HG02938 (cell line): ENCODE data around the gene MAT1A.
"Not testable (repeated sequence)": the region's sequence is repeated elsewhere in the genome, so short reads cannot be mapped to it uniquely, and the experiment has no call there.

Experiments used
- ATAC-seq: cut with Tn5 transposase; IDR thresholded peaks from one replicate; pipeline ENCODE4 v1.9.1; 2021; ENCODE audit warnings: mild to moderate bottlenecking, moderate library complexity; ENCODE audit not compliant: unreplicated experiment

MAT1A gene

DNA sequence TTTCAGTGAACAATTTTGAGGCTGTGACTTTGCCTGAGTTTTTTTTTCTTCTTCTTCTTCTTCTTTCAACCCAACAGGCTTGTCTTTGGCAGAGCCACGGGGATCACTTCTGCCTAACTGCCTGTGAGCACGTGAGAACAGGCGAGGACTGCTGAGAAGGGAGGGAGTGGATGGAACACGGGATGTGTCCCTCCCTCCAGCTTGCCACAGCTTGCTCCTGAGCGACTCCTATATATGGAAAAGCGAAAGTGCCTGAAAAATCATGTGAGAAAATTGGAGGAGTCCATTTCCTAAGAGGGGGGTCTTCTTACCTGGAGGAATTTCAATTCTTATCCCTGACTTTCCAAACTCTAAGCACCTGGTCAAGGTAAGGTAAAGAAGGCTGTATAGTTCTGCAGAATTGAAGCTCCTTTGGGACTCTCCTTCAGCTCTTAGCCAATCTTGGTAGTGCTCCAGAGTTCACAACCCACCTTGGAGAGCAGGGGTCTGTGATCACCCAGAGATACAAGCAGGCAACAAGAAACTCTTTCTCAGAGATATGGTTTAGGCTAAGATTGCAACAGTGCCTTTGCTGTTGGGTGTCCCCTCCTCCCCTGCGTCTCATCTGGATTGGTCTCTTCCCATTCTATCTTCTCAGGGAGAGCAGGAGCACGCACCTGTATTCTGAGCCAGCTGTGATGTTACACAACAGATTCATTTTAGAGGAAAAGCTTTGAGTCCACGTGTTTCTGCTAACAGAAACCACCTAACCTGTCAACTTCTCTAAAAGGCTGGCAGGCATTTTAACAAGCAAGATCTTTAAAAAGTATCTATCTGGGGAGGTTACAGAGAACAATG lies at the start of gene MAT1A:
Gene MAT1A, minus strand, starts transcription at position 208 of the 837 bp plus-strand sequence. CDS start 235 bp downstream, outside the sequence.
- ATAC-seq: no peak

DNA sequence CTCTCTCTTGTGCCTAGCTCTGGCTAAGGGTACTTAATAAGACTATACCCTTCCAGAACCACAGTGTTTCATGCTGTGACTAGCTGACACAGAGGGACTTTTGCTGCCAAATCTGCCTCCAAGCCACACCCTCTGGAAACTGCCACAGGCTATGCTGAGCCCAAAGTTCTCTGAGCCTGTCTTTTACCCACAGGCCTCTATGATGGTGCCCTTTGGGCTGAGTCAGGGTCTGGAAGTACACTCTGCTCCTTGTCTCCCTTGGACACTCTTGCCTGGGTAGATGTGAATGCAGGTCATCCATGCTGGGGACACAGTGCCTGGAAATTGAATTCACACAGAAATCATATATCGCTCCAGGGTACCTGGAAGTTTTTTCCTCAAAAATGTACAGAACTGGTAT lies 44.5 kb upstream of the MAT1A start:
- no peak for ATAC-seq

DNA sequence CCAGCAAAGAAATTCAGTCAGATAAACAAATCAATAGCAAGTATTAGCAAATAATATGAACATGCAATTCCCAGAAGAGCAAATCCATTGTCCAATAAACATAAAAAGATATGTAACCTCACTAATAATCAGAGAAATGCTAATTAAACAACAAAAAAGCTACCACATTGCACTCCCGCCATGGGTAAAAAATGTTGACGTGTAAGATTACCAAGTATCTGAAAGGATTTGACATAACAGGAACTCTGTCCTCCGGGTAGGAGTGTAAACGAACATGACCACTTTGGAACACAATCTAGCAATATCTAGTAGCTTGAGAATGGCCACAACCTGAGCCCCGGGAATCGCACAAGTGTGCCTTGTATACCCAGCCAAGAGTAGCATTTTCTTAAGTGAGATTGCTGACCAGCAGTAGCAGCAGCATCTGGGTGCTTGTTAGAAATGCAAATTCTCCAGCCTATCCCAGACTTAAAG lies 35.5 kb upstream of the MAT1A start:
- no peak for ATAC-seq

DNA sequence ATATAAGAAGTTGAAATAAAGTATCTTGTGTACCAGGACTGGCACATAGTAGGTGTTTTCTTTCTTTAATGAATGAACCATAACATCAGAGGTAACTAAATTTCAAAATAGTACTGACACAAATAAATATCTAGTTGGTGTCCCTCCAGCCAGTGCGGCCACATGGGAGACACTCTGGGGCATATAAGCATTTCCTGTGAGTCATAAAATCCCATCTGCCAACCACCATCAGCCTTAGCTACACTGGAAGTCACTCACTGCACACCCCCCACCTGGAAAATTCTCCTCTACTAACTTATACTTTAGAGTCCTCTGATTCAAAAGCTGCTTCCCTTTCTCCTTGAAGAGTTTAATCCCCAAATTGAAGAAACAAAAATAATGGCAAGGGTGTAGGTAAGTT lies 34.6 kb upstream of the MAT1A start:
- ATAC-seq: no peak

DNA sequence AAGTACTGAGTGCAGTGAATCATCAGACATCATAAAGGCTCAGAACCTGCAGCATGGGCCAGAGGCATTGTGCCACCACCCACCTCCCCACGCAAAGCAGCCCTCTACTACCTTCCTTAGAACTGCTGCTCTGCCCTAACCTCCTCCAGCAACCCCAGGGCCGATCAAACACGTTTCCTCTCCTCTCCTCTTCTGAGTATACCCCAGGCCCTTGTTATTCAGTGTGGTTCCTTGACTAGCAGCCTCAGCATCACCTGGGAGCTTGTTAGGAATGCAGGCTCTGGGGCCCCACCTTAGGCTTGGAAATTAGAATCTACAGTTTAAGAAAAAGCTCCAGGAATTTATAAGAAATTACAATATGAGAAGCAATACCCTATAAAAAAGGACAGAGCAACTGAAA lies 33.9 kb upstream of the MAT1A start:
- ATAC-seq: no peak

DNA sequence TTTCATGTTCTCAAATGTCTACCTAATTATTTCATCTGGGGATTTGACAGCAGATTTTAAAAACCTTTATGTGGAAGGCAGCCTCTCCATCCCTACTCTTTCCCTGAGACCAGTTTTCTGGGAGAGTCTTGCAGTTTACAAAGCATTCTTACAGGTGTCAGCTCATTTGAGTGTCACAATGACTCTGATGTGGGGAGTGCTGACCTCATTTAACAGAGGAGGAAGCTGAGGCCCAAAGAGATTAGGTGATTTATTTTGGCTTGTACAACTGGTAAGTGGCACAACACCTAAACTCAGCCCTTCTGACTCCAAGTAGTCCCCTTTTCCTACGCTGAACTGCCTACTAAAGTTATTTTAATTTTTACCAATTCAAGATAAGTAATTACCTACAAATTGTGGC lies 33.3 kb upstream of the MAT1A start:
- ATAC-seq: no peak

DNA sequence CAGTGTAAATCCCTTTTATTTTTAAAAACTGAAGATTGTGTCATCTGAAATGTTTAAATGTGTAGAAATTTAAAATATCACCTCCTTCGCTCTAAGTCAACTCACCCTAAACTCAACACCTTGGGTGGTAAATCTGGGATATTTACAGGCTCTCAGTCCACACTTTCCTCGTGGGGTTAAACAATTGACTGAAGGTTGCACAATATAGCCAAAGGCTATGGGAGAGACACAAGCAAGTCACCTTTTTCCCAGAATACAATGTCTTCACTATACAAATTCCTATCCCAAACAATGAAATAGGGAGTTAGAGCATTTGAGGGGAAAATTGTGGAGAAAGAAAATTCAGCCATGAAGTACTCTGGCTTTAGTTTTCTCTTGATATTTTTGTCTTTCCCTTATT lies 32.7 kb upstream of the MAT1A start:
- ATAC-seq: no peak

DNA sequence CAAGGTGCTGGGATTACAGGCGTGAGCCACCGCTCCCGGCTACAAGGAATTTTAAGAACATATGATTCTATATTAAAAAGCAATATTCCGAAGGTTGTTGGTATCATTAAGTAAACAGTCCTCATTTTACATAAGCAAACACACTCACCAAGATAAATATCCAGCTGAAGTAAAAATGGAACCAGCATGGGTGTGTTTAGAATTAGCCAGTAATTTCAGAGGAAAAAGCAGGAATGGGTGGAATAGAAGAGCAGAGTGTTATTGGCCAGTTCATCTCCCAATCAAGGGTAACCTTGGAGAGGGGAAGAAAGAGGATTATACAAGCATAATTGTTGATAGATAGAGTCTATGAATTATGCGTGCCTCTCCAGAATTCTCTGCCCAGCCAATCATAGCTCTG lies 31.7 kb upstream of the MAT1A start:
- no peak for ATAC-seq

DNA sequence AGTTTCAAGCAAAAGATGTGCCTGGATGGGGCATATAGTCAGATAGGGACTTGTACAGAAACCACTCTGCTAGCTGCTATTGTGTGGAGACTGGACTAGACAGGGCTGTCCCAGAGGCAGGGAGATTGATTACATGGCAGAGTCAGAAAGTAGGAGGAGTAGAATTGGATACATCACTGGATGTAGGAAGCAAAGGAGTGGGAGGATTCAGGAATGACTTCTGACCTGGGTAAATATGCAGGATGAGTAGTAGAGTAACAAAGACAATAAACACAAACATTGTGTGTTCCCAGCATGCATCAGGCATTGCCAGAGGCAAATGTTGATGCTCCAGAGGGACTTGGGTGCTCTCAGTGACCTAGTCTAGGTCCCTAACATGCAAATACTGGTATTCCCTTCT lies 30.9 kb upstream of the MAT1A start:
- ATAC-seq: no peak

DNA sequence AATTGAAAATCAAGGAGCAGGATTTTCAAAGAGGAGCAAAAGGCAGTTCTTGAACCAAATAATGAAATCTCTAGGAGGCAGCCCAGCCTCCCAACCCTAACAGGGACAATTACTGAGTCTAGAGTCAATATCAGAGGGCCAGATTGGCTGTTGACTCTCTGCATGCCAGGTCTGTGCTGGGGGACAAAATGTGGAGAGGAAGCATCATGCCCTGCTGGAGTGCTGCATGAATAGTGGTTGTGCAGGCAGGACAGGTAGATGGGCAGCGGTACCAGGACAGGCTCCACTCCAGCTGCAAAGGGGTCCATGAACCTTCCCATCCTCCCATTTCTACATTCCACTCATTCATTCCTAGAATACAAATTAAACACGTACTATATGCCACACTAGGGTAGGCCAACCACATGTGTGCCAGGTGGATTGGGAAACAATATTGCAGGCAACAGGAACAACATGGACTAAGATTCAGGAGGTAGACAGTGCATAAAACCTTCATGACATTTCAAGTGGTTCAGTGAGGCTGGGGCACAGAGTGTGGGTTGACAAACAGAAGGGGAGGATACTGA lies 30.4 kb upstream of the MAT1A start:
- no peak for ATAC-seq

DNA sequence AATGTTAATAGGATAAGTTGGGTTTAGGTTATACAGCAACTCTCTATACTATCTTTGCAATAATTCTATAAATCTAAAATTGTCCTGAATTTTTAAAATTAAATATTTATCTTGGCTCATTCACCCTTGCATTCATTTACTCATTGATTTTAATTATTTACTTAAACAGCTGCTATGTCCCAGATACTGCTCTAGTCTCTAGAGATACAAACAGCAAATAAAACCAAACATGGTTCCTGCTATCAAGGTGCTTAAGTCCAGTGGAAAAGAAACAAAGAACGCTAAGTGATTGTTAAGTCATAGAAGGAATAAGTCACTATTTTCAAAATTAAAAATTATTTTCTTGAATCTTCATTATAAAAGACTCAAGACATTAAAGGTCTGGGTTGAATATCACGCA lies 29.9 kb upstream of the MAT1A start:
- ATAC-seq: no peak

DNA sequence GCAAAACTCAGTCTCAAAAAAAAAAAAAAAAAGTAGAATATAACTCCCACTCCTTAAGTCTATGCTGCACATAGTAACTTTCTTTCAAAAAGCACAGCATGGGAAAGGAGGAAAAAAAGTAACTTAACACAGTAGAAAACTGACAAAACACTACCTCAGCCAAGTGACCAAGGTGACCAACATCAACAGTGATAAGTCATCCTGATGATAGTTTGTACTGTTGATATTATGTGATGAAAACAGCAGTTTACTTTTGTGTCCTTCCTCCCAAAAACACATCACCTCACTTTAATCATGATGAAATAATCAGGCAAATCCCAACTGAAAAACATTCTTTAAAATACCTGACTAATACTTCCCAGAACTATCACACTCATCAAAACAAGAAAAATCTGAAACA lies 29.3 kb upstream of the MAT1A start:
- no peak for ATAC-seq

DNA sequence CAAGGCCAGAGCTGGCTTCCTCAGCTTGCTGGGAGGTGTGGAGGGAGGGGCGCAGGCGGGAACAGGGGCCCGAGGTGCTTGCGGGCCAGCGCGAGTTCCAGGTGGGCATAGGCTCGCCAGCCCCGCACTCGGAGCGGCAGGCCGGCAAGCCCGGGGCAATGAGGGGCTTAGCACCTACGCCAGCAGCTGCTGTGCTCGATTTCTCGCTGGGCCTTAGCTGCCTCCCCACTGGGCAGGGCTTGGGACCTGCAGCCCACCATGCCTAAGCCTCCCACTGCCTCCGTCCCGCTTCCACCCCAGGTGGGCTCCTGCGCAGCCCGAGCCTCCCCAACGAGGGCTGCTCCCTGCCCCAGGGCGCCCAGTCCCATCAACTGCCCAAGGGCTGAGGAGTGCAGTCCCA lies 25.9 kb upstream of the MAT1A start:
- ATAC-seq: no peak

DNA sequence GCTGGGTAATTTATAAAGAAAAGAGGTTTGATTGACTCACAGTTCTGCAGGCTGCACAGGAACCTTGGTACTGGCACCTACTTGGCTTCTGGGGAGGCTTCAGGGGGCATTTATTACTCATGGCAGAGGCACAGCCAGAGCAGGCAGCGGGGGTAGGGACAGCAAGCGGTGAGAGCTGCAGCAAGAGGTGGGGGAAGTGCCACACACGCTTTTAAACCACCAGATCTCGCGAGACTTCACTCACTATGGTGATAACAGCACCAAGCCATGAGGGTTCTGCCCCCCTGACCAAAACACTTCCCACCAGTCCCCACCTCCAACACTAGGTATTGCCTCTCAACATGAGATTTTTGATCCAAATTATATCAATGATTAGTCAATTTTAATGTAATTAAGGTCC lies 24.1 kb upstream of the MAT1A start:
- ATAC-seq: no peak

DNA sequence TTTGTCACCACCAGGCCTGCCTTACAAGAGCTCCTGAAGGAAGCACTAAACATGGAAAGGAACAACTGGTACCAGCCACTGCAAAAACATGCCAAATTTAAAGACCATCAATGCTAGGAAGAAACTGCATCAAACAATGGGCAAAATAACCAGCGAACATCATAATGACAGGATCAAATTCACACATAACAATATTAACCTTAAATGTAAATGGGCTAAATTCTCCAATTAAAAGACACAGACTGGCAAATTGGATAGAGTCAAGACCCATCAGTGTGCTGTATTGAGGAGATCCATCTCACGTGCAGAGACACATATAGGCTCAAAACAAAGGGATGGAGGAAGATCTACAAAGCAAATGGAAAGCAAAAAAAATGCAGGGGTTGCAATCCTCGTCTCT lies 16.5 kb upstream of the MAT1A start:
- ATAC-seq: not testable (repeated sequence)

DNA sequence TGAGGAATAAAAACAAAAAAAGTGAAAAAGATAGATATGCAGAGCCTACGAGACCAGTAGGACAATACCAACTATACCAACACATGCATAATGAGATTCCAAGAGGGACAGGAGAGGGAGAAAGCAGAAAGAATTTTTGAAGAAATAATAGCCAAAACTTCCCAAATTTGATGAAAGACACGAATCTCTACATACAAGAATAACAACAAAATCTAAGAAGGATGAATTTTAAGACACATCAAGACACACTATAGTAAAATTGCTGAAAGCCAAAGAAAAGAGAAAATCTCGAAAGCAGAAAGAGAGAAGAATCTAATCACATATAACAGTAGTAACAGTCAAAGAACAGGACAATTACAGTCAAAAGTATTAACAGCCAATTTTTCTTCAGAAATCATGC lies 7.5 kb upstream of the MAT1A start:
- ATAC-seq: no peak

DNA sequence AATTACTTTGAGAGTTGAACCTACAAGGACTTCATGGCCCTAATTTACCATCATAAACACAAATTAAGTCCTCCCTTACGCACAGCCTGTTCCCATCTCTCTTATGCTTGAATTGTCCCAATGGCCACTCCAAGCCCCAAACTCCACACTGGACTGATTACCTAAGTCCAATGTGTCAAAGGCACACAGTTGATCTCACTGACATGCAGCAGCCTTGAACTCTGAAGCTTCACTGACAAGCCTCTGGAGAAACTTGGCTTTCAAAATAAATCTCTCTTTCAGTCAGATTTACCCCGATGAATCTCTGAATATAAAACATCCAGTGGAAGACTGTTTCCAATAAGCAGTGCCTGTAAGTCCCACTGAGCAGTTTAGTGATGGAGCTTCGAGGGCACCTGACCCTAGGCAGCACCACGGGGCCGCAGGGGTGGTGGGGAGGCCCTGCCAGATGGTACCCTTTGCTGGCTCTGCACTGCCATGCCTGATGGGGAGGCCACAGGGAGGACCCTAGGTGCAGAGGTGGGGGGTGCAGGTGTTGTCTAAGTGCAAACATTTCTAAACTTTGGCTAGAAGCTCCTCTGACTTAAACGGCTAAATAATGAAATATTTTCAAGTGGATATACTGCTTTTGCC lies 3.3 kb upstream of the MAT1A start:
- no peak for ATAC-seq

DNA sequence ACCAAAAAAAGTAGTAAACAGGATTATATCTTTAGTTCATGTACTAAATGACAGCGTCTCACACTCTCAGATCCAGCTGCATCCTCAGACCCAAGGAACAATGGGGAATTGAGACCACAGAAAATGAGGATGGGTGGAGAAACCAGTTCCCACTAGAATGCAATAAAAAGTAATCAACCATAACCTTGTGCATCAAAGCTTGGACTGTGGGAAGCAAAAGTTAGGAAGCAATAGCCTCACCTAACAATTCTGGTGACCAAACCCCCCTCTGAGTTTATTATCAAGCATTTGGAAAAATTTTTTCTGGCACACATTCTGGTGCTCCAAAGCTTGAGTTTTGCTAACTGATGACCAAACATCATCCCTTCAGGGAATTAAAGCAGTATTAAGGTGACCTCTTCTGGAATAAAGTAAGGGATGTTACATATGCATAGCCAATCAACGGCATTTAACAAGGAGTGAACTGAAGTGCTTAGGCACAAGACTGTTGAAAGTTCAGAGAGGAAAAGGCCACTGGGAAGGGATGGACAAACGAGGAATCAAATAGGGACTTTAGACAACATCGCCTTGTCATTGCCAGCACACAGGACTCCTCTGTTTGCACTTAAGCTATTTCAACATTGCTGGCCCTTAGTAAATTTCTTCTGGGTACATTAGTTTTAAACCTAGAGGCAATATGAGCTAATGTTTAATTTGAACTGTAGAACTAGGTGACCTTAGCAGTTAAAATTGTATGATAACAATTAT lies 1.2 kb upstream of the MAT1A start:
- no peak for ATAC-seq

DNA sequence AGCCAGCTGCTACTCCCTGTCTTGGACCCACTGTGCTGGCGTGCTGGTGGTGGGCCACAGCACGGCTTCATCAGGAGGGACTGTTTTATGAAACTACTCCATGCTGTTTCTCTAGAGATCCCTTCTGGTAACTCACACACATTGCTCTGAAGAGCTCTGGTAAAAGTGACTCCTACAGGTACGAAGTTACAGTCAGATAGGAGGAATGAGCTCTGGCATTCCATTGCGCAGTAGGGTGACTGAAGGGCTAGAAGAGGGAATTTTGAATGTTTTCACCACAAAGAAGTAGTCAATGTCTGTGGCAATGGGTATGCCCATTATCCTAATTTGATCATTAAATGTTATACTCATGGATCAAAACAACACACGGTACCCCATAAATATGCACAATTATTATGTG lies 609 bp downstream of the MAT1A start:
- no peak for ATAC-seq

DNA sequence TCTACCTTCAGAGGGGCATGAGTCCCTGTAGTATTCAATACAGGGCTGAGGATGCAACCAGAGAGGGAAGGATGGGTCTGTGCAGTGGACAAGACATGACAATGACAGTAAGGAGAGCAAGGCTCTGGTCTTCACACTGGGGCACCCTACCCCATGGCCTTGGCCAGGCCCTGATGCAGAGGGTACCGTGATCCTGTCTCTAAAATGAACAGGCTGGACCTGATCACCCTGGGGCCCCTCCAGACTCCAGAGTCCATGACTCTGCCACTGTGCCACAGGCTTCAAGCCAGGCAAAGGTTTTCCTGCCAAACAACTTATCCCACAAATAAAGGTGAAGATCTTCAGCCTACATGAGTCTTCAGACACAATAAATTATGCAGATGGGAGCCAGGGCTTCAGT lies 4.9 kb downstream of the MAT1A start:
- no peak for ATAC-seq

DNA sequence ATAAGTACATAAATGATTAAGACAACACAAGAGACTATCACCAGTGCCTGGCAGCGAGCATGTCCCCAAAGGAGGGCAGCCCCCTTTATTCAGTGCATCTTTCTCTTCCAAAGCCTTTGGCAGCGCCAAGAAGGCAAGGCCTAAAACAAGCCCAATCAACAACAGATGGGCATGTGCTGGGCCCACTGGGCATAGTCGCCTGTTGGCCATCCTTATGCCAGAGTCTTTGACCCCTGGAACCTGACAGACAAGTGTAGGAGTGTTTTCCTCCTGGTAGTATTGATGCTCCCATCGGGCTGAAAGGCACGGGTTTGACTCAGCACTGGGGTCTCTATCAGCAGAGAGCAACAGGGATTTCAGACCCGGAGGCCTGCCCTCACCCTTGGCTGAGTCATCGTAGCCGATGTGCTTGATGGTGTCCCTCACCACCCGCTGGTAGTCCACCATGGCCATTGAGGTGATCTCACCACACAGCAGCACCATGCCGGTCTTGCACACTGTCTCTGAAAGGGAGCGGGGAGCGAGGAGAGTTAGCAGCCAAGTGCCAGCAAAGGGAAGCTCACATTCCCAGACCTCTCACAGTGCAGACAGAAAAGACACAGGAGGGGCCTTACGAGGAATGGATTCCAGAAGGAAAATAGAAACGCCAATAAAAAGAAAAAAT lies 5.8 kb downstream of the MAT1A start:
- ATAC-seq: no peak
